Thymus (tissue), 11 donors: Measurements from ENCODE around the gene GNG7. TPM values are rescaled to one million over a fixed set of nuclear protein-coding genes. Genes with fewer than 3 reads are reported as not detected.
"Not testable (repeated sequence)": the region's sequence is repeated elsewhere in the genome, so short reads cannot be mapped to it uniquely, and the experiment has no call there.

Source experiments
- DNase-seq, 9 donors: peaks; one replicate each; pipeline ENCODE4 v3.0.0-alpha.2; 2013; ENCODE audit warnings: low spot score in 9 of 9, low read depth in 6 of 9, missing footprints in 1 of 9
- H3K27ac ChIP-seq, 2 donors: one replicate each; pipeline ENCODE4 v1.5.1; 2013; ENCODE audit warnings: control low read depth in 1 of 2, low read depth in 1 of 2, low read length in 1 of 2, mild to moderate bottlenecking in 1 of 2, moderate library complexity in 1 of 2
- H3K27me3 ChIP-seq, 2 donors: one replicate each; pipeline ENCODE4 v1.5.1; 2013; ENCODE audit warnings: low read length in 1 of 2; ENCODE audit not compliant: control insufficient read depth in 2 of 2, insufficient read depth in 1 of 2
- H3K36me3 ChIP-seq, 2 donors: one replicate each; pipeline ENCODE4 v1.5.1; 2013; ENCODE audit warnings: low read length in 1 of 2, mild to moderate bottlenecking in 1 of 2, moderate library complexity in 1 of 2; ENCODE audit not compliant: control insufficient read depth in 2 of 2, insufficient read depth in 2 of 2
- H3K4me1 ChIP-seq, 2 donors: one replicate each; pipeline ENCODE4 v1.5.1; 2013; ENCODE audit warnings: low read length in 2 of 2; ENCODE audit not compliant: control insufficient read depth in 2 of 2, insufficient read depth in 2 of 2
- H3K4me3 ChIP-seq, 2 donors: one replicate each; pipeline ENCODE4 v1.5.1; 2013; ENCODE audit warnings: low read length in 2 of 2, control low read depth in 1 of 2, mild to moderate bottlenecking in 1 of 2
- H3K9me3 ChIP-seq, 2 donors: one replicate each; pipeline ENCODE4 v1.5.1; 2013; ENCODE audit warnings: low read length in 1 of 2, mild to moderate bottlenecking in 1 of 2; ENCODE audit not compliant: control insufficient read depth in 2 of 2, insufficient read depth in 1 of 2
- whole genome bisulfite sequencing: extraction: QIAGEN DNeasy Blood & Tissue Kit; methylation state at CpG from one replicate; pipeline ENCODE4 v1.1.7; 2013; 5-methylcytosine and 5-hydroxymethylcytosine counted together
- polyA plus RNA-seq: library from polyadenylated mRNA; stranded (reverse); fragments of 200-250 nt; gene quantifications from one replicate; pipeline ENCODE4 v1.2.3, GENCODE V29; 2013
- total RNA-seq: library from RNA; stranded (reverse); fragments of 120-200 nt; gene quantifications from one replicate; pipeline ENCODE4 v1.2.4, GENCODE V29; 2013
- donor health status: healthy.

The GNG7 gene
- total and polyA plus RNA-seq, 2 donors: 0.71 to 4.2 TPM

- H3K27me3 ChIP-seq: no peaks in the 10 kb centered on the region
- no peak for DNase-seq
- H3K27ac ChIP-seq: no peak overlapping the region
- H3K9me3 ChIP-seq: peaks cover 0 to 5% of the 10 kb centered on the region in 2 donors
- H3K4me1 ChIP-seq: peaks cover 0 to 7% of the 10 kb centered on the region in 2 donors
- H3K4me3 ChIP-seq: no peak overlapping the region
- H3K36me3 ChIP-seq: no peaks in the 10 kb centered on the region
- WGBS: 98% methylated on average over 16 of the region's 16 CpGs
Measured at GRCh38 chr19:2514981-2515518, 187.4 kb downstream of the GNG7 start.

DNA sequence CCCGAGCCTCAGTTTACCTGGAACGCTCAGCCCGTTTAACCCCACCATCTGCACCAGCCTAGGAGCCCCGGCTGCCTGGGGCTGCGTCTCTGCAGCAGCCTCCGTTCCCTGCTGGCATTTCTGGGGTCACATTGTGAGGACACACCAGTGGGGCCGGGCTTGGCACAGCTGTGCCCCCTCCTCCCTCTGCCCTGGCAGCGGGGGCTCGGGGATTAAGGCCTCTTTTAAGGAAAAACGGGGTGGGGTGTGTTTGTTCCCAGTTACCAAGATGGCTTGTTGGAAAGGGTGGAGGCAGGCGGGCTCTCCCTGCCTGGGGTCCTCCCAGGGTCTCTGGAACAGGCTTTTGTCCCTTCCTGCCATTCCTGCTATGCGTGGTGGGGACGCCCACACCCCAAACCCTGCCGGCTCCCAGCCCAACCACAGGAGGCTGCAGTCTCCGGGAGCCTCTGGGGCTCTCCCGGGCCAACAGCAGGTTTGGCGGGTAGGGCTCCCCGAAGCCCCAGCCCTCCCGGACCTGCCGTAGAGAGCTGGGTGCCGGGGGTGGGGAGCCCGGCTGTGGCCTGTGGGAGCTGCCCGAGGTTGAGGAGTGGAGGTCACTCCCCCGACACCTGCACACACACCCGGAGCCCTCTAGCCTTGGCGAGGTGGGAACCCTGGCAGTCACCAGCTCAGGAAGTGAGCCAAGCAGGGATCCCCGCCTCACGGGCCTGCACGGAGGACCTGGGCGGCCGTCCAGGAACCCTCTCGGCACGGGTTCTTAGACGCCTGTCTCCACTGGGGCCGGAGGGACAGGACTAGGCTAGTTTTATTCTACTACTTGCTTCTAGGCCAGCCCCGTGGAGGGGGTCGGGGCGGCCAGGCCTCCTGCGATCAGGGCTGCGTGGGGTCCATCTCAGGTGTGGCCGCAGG, 189.7 kb downstream of the GNG7 start:
- WGBS: 92% methylated on average over 41 of the region's 41 CpGs
- H3K36me3 ChIP-seq: no peaks in the 10 kb centered on the region
- H3K4me1 ChIP-seq: peaks cover 0 to 3% of the 10 kb centered on the region in 2 donors
- no peak for DNase-seq
- no peak overlapping the region for H3K4me3 ChIP-seq
- peaks cover 0 to 5% of the 10 kb centered on the region in 2 donors for H3K9me3 ChIP-seq
- H3K27me3 ChIP-seq: no peaks in the 10 kb centered on the region
- no peak overlapping the region for H3K27ac ChIP-seq

GRCh38 chr19:2511991-2512390, 190.5 kb downstream of the GNG7 start:
- Histone ChIP-seq H3K27ac (no peak overlapping the region), H3K27me3 (no peaks in the 10 kb centered on the region), H3K9me3 (peaks cover 0 to 5% of the 10 kb centered on the region in 2 donors), H3K36me3 (no peaks in the 10 kb centered on the region), H3K4me3 (no peak overlapping the region), H3K4me1 (peaks cover 4 to 7% of the 10 kb centered on the region in 2 donors)
- WGBS: 96% methylated on average over 21 of the region's 21 CpGs
- no peak for DNase-seq

- 96% methylated on average over 22 of the region's 22 CpGs for WGBS
- H3K36me3 ChIP-seq: no peaks in the 10 kb centered on the region
- H3K27ac ChIP-seq: no peak overlapping the region
- no peak overlapping the region for H3K4me3 ChIP-seq
- DNase-seq: no peak
- H3K4me1 ChIP-seq: peaks cover 5 to 8% of the 10 kb centered on the region in 2 donors
- no peaks in the 10 kb centered on the region for H3K27me3 ChIP-seq
- H3K9me3 ChIP-seq: peaks cover 0 to 2% of the 10 kb centered on the region in 2 donors
Measured at GRCh38 chr19:2511570-2511969, 190.9 kb downstream of the GNG7 start.

DNA sequence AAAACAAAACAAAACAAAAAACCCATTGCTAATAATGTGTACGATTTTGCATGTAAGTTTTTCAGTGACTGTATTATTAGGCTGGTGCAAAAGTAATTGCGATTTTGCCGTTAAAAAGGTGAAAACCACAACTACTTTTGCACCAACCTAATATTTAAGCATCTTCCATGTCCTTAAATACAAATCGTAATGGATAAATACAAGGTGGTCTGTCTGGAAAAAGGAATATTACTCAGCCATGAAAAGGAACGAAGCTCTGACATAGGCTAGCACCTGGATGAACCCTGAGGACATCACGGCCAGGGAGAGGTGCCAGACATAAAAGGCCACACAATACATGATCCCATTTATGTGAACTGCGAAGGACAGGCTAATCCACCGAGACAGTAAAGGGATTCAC, 193.4 kb downstream of the GNG7 start:
- Histone ChIP-seq H3K27ac (no peak overlapping the region), H3K9me3 (no peaks in the 10 kb centered on the region), H3K4me1 (peaks cover 5 to 8% of the 10 kb centered on the region in 2 donors), H3K27me3 (no peaks in the 10 kb centered on the region), H3K4me3 (no peak overlapping the region), H3K36me3 (no peaks in the 10 kb centered on the region)
- WGBS: 96% methylated on average over 8 of the region's 8 CpGs
- no peak for DNase-seq

DNA sequence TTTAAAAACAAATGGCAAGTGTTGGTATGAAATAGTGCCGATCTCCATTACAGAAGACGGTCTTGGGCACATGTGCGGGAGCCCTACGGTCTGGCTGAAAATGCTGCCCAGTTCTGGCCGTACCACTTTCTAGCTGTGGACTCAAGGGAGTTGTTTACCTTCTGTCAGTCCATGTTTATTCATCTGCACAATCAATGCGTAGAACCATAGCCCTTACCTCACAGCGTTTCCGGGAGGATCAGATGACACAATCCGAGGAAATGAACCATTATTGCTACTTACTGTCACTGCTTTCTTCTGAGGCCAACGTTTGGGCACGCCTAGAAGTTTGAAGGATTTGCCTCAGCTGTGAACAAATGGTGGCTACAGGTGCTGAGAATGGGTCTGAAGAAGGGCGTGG, 195.4 kb downstream of the GNG7 start:
- Histone ChIP-seq H3K27me3 (no peaks in the 10 kb centered on the region), H3K27ac (no peak overlapping the region), H3K4me1 (peaks cover 5 to 7% of the 10 kb centered on the region in 2 donors), H3K36me3 (no peaks in the 10 kb centered on the region), H3K4me3 (no peak overlapping the region), H3K9me3 (no peaks in the 10 kb centered on the region)
- DNase-seq: peak in 7 of 9 donors; percentile 19 to 68 (median 31)
- WGBS: 33% methylated on average over 12 of the region's 12 CpGs

DNA sequence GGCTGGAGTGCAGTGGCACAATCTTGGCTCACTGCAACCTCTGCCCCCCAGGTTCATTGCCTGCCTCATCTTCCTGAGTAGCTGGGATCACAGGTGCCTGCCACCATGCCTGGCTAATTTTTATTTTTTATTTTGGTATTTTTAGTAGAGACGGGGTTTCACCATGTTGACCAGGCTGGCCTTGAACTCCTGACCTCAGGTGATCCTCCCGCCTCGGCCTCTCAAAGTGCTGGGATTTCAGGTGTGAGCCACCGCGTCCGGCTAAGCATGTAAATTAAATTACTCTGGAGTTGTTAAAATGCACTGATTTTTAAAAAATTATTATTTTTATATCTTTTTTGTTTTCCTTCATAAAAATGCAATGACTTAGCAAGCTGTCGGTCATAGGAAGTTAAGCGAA, 195.8 kb downstream of the GNG7 start:
- H3K4me1 ChIP-seq, H3K36me3 ChIP-seq, H3K27me3 ChIP-seq, H3K9me3 ChIP-seq, H3K27ac ChIP-seq, DNase-seq, H3K4me3 ChIP-seq: not testable (repeated sequence)
- 81% methylated on average over 8 of the region's 8 CpGs for WGBS

GRCh38 chr19:2503521-2504109, 198.9 kb downstream of the GNG7 start:
- no peak for DNase-seq
- Histone ChIP-seq H3K9me3 (no peaks in the 10 kb centered on the region), H3K27me3 (peaks cover 0 to 9% of the 10 kb centered on the region in 2 donors), H3K4me1 (peaks cover 5 to 7% of the 10 kb centered on the region in 2 donors), H3K36me3 (no peaks in the 10 kb centered on the region), H3K27ac (no peak overlapping the region), H3K4me3 (no peak overlapping the region)
- 83% methylated on average over 21 of the region's 21 CpGs for WGBS

DNA sequence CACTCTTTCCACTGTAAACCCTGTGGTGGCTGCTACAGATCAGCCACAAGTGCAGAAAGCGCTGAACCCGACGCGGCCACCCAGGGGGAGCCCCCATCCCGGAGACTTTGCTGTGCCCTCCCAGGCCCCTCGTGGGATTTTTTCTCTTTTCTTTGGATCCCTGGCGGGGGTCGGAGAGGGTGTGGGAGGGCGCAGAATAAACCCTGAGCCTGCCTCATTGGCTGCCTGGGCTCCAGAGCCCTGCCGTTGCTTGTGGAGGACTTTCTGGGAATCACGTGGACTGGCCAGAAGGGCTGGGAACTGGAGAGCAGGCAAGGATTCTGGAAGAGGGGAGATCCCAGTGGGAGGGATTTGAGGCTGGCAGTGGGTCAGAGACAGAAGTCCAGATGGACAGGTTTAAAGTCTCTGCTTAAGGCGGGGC, 201.6 kb downstream of the GNG7 start:
- no peak for DNase-seq
- WGBS: 88% methylated on average over 12 of the region's 12 CpGs
- no peak overlapping the region for H3K27ac ChIP-seq

More for the DNA sequence above, 201.6 kb downstream of the GNG7 start:
- Histone ChIP-seq H3K27me3 (peaks cover 6 to 30% of the 10 kb centered on the region in 2 donors), H3K4me3 (no peak overlapping the region), H3K4me1 (peaks cover 0 to 2% of the 10 kb centered on the region in 2 donors), H3K9me3 (no peaks in the 10 kb centered on the region), H3K36me3 (no peaks in the 10 kb centered on the region)
